GM11168 (cell line): ENCODE measurements around the gene DDN.

Source experiments
- in situ Hi-C: fragments of 300-500 bp; cut with MboI; formaldehyde crosslinking; loops from one replicate; pipeline ENCODE4 v1.12.0; 2022; ENCODE audit warnings: low sequenced_read_pairs; ENCODE audit not compliant: unreplicated experiment

DDN gene

DNA sequence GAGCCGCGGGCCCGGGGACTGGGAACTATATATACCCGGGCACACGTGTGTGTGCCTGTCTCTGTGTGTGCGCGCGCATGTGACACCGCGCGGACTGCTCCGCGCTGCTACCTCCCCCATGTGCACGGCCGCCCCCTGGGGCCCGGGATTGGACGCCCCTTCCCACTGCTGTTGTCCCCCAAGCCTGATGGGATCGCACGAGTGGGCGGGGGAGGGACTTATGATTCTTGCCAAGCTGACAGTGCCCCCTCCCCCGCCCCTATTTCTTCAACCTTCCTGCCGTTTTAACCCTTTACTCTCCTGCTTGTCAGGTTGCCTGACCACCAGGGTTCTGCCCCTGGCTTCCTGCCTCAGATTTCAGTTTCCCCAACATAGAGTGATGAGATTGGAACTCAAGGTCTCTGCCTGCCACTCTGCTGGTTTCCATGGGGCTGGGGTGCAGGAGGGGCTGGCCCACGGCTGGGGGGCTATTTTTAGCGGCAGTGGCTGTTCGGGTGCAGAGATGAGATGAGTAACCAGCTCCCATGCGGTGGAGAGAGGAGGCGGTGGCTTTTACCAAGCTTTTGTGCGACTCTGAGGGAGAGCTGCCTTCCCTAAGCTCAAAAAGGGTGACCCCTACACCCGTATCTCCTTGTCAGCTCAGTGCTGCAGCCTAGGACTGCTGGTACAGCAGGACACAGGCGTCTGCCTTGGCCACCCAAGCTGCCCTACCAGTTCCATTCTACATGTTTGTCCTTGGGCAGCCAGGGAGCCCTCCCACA is at the start of gene DDN:
Gene DDN (minus strand): TSS at position 5 of the 761 bp plus-strand sequence. CDS start 88 bp downstream, outside the sequence.
- in situ Hi-C loops, result no loop called here

DNA sequence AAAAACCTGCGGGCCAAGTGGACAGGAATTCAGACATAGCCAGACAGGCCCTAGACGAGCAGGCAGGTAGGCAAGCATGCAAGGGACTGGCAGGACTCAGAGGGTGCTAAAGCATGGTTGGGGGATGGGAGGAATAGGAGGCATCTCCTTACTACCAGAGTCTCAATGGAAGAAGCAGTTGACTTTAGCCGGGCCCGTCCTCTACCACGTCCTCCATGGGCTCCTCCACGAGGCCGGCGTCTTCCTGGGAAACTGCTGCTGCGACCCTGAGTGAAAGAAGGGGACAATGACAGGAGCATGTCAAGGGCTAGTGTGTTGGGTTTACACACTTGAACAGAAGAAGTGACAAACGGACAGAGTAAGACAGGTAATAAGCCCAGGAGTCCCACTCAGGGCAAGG is 49.8 kb upstream of the DDN start:
- in situ Hi-C loops, result no loop called here

- in situ Hi-C loops, result no loop called here
Observed at GRCh38 chr12:49046129-49046895, 47.1 kb upstream of the DDN start.

DNA sequence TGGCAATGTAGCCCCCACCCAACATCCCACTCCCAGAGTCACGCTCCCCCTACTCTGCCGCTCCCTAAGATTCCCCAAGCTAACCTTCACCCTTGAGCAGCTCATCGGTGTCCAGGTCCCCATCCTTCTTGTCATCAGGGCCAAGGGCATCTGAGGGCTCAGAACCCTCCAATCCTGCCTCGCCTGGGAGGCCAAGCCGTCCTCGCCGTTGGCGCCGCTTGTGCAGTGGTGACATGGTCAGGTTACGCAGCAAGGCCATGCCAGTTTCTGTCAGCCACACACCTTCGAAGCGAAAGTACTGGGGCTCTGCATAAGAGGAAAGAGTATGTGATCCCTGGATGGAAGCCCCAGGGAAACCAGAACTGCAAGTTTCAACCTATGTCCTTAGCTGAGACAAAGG is 45.5 kb upstream of the DDN start:
- in situ Hi-C loops, result no loop called here

DNA sequence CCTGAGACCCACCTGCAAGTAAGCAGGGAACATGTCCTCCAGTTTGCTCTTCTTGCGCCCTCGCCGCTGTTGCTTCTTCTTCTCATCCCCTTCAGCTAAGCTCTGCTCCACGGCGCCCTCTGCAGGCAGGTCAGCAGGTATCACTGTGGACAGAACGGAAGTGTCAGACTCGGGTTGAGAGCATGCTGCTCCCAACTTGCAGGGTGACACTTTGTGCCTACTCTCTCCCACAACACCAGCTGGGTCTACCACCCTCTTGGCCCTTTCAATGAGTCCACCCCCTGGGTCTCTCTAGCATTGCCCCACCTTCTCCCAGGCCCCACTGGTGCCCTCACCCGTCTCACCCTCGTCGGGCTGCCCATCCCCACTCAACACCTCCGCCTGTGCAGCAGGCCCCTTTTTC is 44.7 kb upstream of the DDN start:
- in situ Hi-C loops, result no loop called here

DNA sequence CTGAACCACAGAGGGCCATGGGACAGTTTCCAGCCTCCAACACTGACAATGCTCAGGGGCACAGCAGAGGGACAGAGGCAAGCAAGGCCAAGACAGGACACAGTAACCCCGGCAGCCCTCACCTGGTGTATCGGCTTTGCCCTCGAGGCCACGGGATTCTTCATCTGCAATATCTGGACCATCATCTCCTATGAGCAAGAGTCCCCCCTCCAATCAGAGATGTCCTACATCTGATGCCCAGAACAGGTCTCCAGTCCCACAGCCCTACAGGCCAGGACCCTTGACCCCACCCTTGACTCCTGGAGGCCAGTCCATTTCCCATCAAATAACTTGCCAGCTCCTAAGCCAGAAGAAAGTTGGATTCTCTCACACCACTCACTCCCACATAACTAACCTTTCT is 44.1 kb upstream of the DDN start:
- in situ Hi-C loops, result no loop called here

DNA sequence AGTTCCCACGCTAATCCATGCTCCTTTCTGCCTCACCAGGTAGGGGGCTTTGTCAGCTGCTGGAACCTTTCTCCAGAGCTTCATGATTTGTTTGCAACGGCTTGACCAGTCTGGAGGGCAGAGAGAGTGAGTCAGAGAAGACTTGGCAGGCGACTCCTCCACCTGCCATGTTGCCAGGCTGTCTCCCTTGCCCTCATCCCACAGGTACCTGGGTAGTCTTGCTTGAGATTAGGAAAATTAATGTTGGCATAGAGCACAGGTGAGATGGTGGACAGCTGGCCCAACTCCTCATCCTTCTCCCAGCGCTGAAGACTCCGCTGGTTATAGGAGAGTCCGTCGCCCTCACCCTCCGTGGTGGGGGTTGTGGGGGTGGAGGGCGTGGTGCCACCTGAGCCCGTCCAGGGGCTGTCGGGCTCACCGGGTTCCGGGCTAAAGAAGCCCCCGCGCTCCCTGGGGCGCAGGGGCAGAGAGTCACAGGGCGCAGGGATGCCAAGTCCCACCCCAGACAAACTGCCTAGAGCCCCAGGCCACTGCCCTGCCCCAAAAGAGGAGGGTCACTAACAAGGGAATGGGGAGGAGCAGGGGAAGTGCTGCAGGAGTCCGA is 42.8 kb upstream of the DDN start:
- in situ Hi-C loops, result no loop called here

DNA sequence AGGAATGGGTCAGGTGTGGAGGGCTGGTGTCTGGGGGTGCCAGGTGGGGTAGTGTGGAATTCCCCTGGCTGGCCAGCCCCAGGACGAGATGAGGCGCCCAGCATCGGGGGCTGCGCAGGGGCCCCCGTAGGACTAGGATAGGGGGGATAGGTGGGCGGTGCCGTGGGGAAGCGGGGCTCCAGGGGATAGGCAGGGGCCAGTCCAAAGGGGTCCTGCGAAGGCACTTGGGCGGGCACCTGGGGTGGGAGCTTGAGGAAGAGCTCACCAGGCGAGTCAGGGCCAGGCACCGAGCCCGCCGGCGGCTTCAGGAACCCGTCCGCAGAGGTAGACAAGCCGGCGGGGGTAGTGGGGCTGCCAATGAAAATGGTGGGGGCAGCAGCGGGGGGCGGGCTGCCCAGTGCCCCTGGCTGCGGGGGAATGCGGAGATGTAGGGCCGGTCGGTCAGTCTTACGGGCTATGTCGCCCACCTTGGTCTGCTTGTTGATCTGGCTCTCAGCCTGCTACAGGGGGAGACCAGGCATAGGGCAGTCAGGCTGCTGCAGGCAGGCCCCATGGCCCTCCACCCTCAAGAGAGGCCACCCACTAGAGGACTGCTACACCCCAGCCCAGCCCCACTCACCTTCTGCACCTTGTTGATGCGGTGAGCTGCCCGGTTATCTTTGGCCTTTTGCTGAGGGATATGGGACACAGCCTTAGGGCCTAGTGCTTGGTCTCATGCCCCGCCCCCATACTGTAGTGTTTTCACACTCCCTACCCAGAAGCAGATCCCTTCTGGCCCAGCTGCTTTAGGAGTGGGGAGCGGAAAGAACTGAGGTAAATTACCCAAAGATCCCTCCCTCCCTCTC is 42.1 kb upstream of the DDN start:
- in situ Hi-C loops, result no loop called here

DNA sequence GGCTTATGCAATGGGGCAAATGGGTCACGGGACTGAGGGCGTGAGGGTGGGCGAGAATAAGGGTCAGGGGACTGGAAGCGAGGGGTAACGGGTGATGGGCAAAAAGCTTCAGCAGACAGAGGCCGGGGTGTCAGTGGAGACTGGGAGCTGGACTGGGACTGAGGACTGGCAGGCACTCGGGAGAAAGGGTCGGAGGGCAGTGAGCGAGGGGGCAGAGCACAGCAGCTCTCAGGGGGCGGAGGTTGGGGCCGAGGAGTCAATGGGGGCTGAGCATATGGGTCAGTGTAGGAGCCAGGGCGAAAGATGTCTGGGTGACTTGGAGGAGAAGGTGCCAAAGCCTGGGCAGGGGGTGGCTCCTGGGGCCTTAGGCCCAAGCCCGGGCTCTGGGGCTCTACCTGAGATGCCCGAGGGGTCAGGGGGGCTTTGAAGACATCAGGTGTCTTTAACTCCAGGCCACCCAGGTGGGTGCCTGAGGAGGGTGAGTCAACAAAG is 41.2 kb upstream of the DDN start:
- in situ Hi-C loops, result no loop called here

DNA sequence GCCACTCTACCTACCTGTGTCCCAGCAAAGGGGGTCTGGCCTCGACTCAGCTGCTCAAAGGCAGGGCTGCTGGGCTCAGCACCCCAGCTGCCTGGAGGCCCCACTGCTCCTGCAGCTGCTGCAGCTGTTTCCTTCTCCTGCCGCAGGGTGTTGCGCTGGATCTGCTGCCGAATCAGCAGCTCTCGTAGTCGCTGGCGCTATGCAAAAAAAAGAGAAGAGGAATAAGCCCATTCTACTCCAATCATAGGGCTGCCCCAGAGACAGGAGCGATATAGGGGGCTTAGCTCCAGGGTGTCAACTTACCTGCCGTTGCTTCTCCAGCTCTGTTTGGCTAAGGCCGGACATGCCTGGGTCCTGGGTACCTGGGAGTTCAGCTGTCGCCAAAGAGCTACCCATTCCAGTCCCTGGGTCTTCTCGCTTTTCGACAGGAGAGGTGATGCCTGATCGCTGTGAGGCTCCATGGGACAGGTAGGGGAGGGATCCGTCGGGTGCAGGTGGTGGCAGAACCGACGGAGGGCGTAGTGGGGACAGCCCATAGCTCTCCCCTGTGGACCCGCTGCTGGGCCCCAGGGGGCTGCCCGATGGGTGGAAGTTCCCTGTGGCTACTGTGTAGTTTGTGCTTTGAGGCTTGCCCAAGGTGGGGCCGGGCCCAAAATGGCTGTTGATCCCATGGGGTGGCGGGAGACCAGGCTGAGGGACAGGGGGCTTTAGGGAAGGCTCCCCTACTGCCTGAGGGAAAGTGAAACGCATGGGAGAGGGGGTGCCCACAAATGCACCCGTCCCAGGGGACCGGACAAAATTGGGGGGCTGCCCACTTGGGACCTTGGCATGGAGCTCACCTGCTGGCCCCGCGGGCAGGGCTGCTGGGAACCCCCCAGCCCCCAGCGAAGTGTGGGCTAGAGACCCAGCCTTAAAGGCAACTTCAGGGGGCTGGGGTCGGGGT is 40.5 kb upstream of the DDN start:
- in situ Hi-C loops, result no loop called here

GRCh38 chr12:49038291-49038955 is 39.2 kb upstream of the DDN start:
- in situ Hi-C loops, result no loop called here

GRCh38 chr12:49037947-49038237 is 38.7 kb upstream of the DDN start:
- in situ Hi-C loops, result no loop called here

DNA sequence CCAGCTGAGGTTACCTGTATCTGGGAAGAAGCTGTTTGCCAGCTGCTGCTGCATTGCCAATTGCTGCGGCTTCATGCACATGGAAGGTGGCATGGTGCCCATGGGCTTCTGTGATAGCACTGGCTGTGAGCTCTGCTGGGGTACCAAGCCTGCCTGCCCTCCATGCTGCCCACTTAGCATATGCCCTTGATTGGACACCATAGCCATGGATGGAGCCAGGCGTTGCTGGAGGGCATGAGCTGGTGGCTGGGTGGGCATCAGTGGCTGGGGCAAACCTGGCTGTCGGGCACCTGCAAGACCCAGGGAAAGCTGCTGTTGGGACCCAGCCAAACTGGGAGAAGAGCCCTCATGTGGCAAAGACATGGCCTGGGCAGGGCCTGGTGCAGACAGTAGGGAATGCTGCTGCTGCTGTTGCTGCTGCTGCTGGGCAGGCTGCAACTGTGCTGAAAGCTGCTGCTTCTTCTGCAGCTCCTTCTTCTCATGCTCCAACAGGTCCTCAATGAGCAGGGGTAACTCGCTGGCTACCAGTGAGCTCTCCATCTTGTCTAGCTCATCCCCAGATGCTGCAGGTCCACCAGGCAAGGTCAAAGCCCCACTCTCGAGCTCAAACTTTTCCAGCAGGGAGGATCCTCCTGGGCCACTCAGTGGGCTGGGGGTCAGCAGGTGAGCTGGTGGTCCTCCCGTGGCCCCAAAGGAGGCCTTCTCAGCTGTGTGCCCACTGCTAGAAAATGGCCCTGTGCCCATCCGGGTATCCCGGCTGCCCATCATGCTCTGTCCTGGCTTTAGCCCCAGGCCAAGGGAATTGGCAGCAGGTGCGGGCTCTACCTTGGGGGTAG is 38.2 kb upstream of the DDN start:
- in situ Hi-C loops, result no loop called here

DNA sequence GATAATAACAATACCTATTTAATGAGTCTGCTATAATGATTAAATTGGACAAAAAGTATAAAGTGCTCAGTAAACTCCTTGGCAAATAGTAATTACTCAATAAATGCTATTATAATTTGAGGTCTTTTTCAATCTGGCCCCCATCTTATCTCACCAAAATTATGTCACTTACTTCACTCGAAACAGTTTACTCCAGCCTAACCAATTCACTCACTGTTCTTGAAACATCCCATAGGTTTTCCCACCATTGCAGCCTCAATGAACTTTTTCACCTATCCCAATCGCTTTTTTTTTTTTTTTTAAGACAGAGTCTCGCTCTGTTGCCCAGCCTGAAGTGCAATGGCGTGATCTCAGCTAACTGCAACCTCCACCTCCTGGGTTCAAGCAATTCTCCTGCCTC is 36.9 kb upstream of the DDN start:
- in situ Hi-C loops, result no loop called here

- in situ Hi-C loops, result no loop called here
Observed at GRCh38 chr12:49034286-49034622, 35.1 kb upstream of the DDN start.

GRCh38 chr12:49033611-49034285 is 34.6 kb upstream of the DDN start:
- in situ Hi-C loops, result no loop called here

- in situ Hi-C loops, result no loop called here
Observed at GRCh38 chr12:49032679-49033447, 33.7 kb upstream of the DDN start.
